Gastroesophageal sphincter (tissue), 3 donors: ENCODE results near the gene AUTS2.

Experiments used
- EP300 ChIP-seq: sonication (generic); formaldehyde crosslinking; IDR thresholded peaks from one replicate; pipeline ENCODE4 v1.6.1; 2017; ENCODE audit warnings: antibody characterized with exemption, mild to moderate bottlenecking
- POLR2A ChIP-seq, 2 donors: fragments of 450-650 bp; IDR thresholded peaks; one replicate each; pipeline ENCODE4 v1.6.1; 2017; ENCODE audit warnings: antibody characterized with exemption in 2 of 2, mild to moderate bottlenecking in 2 of 2, moderate library complexity in 1 of 2
- POLR2AphosphoS5 ChIP-seq: sonication (generic); formaldehyde crosslinking; IDR thresholded peaks from one replicate; pipeline ENCODE4 v1.6.1; 2017; ENCODE audit warnings: antibody characterized with exemption
- TF ChIP-seq, protein P1 (sequence below), 4 experiments: fragments of 200-600 bp in 2 of 4; fragments of 450-650 bp in 2 of 4; sonication (generic) in 1 of 4; IDR thresholded peaks; one replicate each; pipeline ENCODE4 v1.5.1; 2017 to 2019; ENCODE audit warnings: antibody characterized with exemption in 4 of 4, mild to moderate bottlenecking in 2 of 4, moderate library complexity in 2 of 4

DNA sequence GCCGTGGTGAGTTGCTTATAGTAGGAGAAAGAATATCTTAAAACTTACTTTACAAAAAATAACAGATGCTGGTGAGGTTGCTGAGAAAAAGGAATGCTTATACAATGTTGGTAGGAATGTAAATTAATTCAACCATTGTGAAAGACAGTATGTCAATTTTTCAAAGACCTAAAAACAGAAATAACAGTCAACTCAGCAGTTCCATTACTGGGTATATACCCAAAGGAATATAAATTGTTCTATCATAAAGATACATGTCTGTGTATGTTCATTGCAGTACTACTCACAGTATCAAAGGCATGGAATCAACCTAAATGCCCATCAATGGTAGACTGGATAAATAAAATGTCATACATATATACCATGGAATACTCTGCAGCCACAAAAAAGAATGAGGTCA, 420.4 kb downstream of the AUTS2 start:
- TF ChIP-seq, protein P1, sequence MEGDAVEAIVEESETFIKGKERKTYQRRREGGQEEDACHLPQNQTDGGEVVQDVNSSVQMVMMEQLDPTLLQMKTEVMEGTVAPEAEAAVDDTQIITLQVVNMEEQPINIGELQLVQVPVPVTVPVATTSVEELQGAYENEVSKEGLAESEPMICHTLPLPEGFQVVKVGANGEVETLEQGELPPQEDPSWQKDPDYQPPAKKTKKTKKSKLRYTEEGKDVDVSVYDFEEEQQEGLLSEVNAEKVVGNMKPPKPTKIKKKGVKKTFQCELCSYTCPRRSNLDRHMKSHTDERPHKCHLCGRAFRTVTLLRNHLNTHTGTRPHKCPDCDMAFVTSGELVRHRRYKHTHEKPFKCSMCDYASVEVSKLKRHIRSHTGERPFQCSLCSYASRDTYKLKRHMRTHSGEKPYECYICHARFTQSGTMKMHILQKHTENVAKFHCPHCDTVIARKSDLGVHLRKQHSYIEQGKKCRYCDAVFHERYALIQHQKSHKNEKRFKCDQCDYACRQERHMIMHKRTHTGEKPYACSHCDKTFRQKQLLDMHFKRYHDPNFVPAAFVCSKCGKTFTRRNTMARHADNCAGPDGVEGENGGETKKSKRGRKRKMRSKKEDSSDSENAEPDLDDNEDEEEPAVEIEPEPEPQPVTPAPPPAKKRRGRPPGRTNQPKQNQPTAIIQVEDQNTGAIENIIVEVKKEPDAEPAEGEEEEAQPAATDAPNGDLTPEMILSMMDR (IDR thresholded peaks at IDR 0.05) = no peak
- TF ChIP-seq POLR2A (IDR thresholded peaks at IDR 0.05) (no peak), POLR2AphosphoS5 (no peak), EP300 (no peak)
